B cell (primary cell): Measurements from ENCODE around the gene GJC1. TPM values are rescaled to one million over a fixed set of nuclear protein-coding genes. Genes with fewer than 3 reads are reported as not detected.

Experiments
- ATAC-seq: fragments of 200-7000 bp; cut with Tn5 transposase; one replicate; pipeline ENCODE4 v1.10.0; 2021; ENCODE audit warnings: low read depth, mild to moderate bottlenecking, moderate number of reproducible peaks, moderate library complexity
- CTCF ChIA-PET: fragments of 350-600 bp; sonication (Branson Sonifier 250); formaldehyde crosslinking; loops from one replicate; lab custom pipeline; 2021; ENCODE audit warnings: antibody characterized with exemption, inconsistent platforms; lab: Charles Lee
- POLR2A ChIA-PET: fragments of 350-600 bp; sonication (Branson Sonifier 250); formaldehyde crosslinking; loops from one replicate; lab custom pipeline; 2021; ENCODE audit warnings: antibody characterized with exemption; lab: Charles Lee
- DNase-seq: peaks from one replicate; pipeline ENCODE4 v3.0.0; 2013
- H2AFZ ChIP-seq: 2 replicates; pipeline ENCODE4 v1.6.1; 2012; ENCODE audit warnings: mild to moderate bottlenecking, low read depth, low read length; ENCODE audit not compliant: insufficient read depth, poor library complexity, severe bottlenecking
- H3K27ac ChIP-seq, 2 donors: 1 replicate in 1 of 2; 2 replicates in 1 of 2; pipeline ENCODE4 v1.5.1; 2012 to 2013; ENCODE audit warnings: low read length in 2 of 2, mild to moderate bottlenecking in 2 of 2, moderate library complexity in 1 of 2
- H3K27me3 ChIP-seq, 4 experiments: fragments of 200-600 bp in 1 of 4; sonication (generic) in 1 of 4; replicated peaks in 1 of 4; 1 replicate in 2 of 4; 2 replicates in 2 of 4; pipeline versions ENCODE4 v1.6.1 to v1.7.0; 2013 to 2016; ENCODE audit warnings: low read length in 3 of 4, mild to moderate bottlenecking in 2 of 4, mixed read lengths in 1 of 4, moderate library complexity in 1 of 4; ENCODE audit not compliant: insufficient read depth in 4 of 4, control insufficient read depth in 3 of 4; ENCODE audit errors: control extremely low read depth in 1 of 4
- H3K36me3 ChIP-seq, 2 experiments: replicated peaks in 1 of 2; 1 replicate in 1 of 2; 2 replicates in 1 of 2; pipeline versions ENCODE4 v1.6.1 to v1.7.1; 2013; ENCODE audit warnings: low read length in 1 of 2; ENCODE audit not compliant: insufficient read depth in 2 of 2, control insufficient read depth in 1 of 2; ENCODE audit errors: control extremely low read depth in 1 of 2, extremely low read depth in 1 of 2
- H3K4me1 ChIP-seq, 2 donors: fragments of 200-600 bp in 1 of 2; sonication (generic) in 1 of 2; 1 replicate in 1 of 2; 2 replicates in 1 of 2; pipeline versions ENCODE4 v1.5.1 to v1.6.1; 2013 to 2017; ENCODE audit warnings: low read length in 2 of 2; ENCODE audit not compliant: control insufficient read depth in 2 of 2, insufficient read depth in 2 of 2
- H3K4me2 ChIP-seq: replicated peaks from 2 replicates; pipeline ENCODE3; 2012; ENCODE audit warnings: mild to moderate bottlenecking, low read depth, low read length; ENCODE audit not compliant: poor library complexity, severe bottlenecking
- H3K4me3 ChIP-seq, 5 experiments: fragments of 200-600 bp in 1 of 5; sonication (generic) in 1 of 5; 1 replicate in 3 of 5; 2 replicates in 2 of 5; pipeline versions ENCODE4 v1.5.1 to v1.7.0; 2011 to 2016; ENCODE audit warnings: low read length in 4 of 5, mild to moderate bottlenecking in 4 of 5, low read depth in 2 of 5, control low read depth in 1 of 5, moderate library complexity in 1 of 5; ENCODE audit not compliant: insufficient read depth in 1 of 5; ENCODE audit errors: control extremely low read depth in 1 of 5, extremely low read depth in 1 of 5
- H3K79me2 ChIP-seq: fragments of 200-600 bp; sonication (generic); one replicate; pipeline ENCODE4 v1.6.0; 2016; ENCODE audit warnings: low read length; ENCODE audit not compliant: control insufficient read depth, insufficient read depth
- H3K9ac ChIP-seq: fragments of 200-600 bp; sonication (generic); 2 replicates; pipeline ENCODE4 v1.6.1; 2017; ENCODE audit warnings: mild to moderate bottlenecking, low read length, moderate library complexity
- H3K9me3 ChIP-seq, 3 donors: one replicate each; pipeline versions ENCODE4 v1.6.1 to v1.7.1; 2013; ENCODE audit warnings: low read length in 2 of 3; ENCODE audit not compliant: control insufficient read depth in 2 of 3, insufficient read depth in 1 of 3; ENCODE audit errors: control extremely low read depth in 1 of 3
- H4K20me1 ChIP-seq: 2 replicates; pipeline ENCODE4 v1.6.0; 2012; ENCODE audit warnings: mild to moderate bottlenecking, low read length; ENCODE audit not compliant: insufficient read depth, control insufficient read depth, poor library complexity, severe bottlenecking
- H3K27ac Mint-ChIP-seq: one replicate; pipeline ENCODE4 v1.8.0; 2021; ENCODE audit warnings: mixed read lengths
- H3K27me3 Mint-ChIP-seq: one replicate; pipeline ENCODE4 v1.8.0; 2021; ENCODE audit warnings: mixed read lengths
- H3K4me1 Mint-ChIP-seq: one replicate; pipeline ENCODE4 v1.8.0; 2021; ENCODE audit warnings: mixed read lengths
- H3K4me3 Mint-ChIP-seq: one replicate; pipeline ENCODE4 v1.8.0; 2021; ENCODE audit warnings: mixed read lengths
- H3K9me3 Mint-ChIP-seq: one replicate; pipeline ENCODE4 v1.8.0; 2022; ENCODE audit warnings: mixed read lengths; ENCODE audit not compliant: insufficient read depth
- EZH2 ChIP-seq: IDR thresholded peaks from 2 replicates; pipeline ENCODE4 v1.6.1; 2012; ENCODE audit warnings: borderline replicate concordance, low read depth, mild to moderate bottlenecking, moderate library complexity, low read length; ENCODE audit not compliant: insufficient read depth, poor library complexity, severe bottlenecking
- WGBS: methylation state at CpG from one replicate; pipeline ENCODE4 v1.1.5; 2013; ENCODE audit warnings: missing lambda C conversion rate; ENCODE audit not compliant: insufficient coverage; 5-methylcytosine and 5-hydroxymethylcytosine counted together
- intact Hi-C: fragments of 100-400 bp; cut with micrococcal nuclease; formaldehyde crosslinking; loops from one replicate; pipeline ENCODE4 v1.10.0; 2022
- polyA plus RNA-seq: library from polyadenylated mRNA; depleted of rRNA; stranded (reverse); fragments of >200 nt; gene quantifications from 2 replicates; pipeline ENCODE4 v1.2.3, GENCODE V29; 2012
- total RNA-seq, 2 donors: library from RNA; stranded (reverse); fragments of 120-200 nt in 1 of 2; gene quantifications; 1 replicate in 1 of 2; 2 replicates in 1 of 2; pipeline versions ENCODE4 v1.2.3 to v1.2.4, GENCODE V29; 2013 to 2022
- TF ChIP-seq, protein P1 (sequence below): fragments of 200-600 bp; IDR thresholded peaks from one replicate; pipeline ENCODE4 v1.8.0; 2022; ENCODE audit warnings: antibody characterized with exemption, mild to moderate bottlenecking

The GJC1 gene
- total and polyA plus RNA-seq, 2 donors (not counting 1 experiment from before 2014, with no cell fraction given): not detected

DNA sequence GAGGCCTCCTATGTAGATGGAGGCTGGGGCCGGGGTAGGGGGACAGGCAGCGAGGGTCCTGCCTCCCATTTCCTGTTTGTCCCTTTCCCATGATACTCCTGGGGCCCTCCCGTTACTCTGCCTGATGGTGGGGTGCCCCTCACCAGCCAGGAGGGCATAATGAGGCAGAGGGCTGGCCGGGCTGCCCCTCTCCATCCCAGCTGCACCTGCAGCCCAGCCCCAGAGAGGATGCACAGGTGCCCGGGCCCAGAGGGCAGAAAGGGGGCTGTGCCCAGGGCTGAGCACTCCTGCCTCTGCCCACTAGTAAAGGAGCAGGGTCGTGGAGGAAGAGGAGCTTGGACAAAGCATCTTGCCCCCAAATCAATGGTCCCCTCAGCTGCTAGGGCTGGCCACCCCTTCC is 60.9 kb downstream of the GJC1 start:
- ATAC-seq: no peak
- Mint-ChIP-seq H3K9me3 (no peaks in the 10 kb centered on the region), H3K27ac (no peak overlapping the region), H3K4me3 (no peak overlapping the region), H3K27me3 (peaks cover 7% of the 10 kb centered on the region), H3K4me1 (peaks cover 4% of the 10 kb centered on the region)
- H3K27ac ChIP-seq: no peak overlapping the region
- H3K9me3 ChIP-seq: no peaks in the 10 kb centered on the region
- CTCF ChIA-PET: interaction anchor here (11.1 kb wide), 1 partner anchor 97 kb away, joined by 208 read pairs; no protein-coding TSS in a partner anchor
- H3K79me2 ChIP-seq: no peaks in the 10 kb centered on the region
- H3K27me3 ChIP-seq: peaks cover 0 to 14% (median 0%) of the 10 kb centered on the region in 4 experiments
- H4K20me1 ChIP-seq: no peaks in the 10 kb centered on the region
- POLR2A ChIA-PET: no interaction called here
- TF ChIP-seq EZH2: no peak
- TF ChIP-seq, protein P1, sequence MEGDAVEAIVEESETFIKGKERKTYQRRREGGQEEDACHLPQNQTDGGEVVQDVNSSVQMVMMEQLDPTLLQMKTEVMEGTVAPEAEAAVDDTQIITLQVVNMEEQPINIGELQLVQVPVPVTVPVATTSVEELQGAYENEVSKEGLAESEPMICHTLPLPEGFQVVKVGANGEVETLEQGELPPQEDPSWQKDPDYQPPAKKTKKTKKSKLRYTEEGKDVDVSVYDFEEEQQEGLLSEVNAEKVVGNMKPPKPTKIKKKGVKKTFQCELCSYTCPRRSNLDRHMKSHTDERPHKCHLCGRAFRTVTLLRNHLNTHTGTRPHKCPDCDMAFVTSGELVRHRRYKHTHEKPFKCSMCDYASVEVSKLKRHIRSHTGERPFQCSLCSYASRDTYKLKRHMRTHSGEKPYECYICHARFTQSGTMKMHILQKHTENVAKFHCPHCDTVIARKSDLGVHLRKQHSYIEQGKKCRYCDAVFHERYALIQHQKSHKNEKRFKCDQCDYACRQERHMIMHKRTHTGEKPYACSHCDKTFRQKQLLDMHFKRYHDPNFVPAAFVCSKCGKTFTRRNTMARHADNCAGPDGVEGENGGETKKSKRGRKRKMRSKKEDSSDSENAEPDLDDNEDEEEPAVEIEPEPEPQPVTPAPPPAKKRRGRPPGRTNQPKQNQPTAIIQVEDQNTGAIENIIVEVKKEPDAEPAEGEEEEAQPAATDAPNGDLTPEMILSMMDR: no peak
- no peak overlapping the region for H3K4me2 ChIP-seq
- H3K4me3 ChIP-seq: no peak overlapping the region
- intact Hi-C loops: no loop called here
- no peak for DNase-seq
- H3K4me1 ChIP-seq: peaks cover 0 to 6% of the 10 kb centered on the region in 2 donors
- H3K36me3 ChIP-seq: no peaks in the 10 kb centered on the region
- 77% methylated on average over 5 of the region's 6 CpGs for WGBS
- H3K9ac ChIP-seq: no peak overlapping the region
- no peak overlapping the region for H2AFZ ChIP-seq

DNA sequence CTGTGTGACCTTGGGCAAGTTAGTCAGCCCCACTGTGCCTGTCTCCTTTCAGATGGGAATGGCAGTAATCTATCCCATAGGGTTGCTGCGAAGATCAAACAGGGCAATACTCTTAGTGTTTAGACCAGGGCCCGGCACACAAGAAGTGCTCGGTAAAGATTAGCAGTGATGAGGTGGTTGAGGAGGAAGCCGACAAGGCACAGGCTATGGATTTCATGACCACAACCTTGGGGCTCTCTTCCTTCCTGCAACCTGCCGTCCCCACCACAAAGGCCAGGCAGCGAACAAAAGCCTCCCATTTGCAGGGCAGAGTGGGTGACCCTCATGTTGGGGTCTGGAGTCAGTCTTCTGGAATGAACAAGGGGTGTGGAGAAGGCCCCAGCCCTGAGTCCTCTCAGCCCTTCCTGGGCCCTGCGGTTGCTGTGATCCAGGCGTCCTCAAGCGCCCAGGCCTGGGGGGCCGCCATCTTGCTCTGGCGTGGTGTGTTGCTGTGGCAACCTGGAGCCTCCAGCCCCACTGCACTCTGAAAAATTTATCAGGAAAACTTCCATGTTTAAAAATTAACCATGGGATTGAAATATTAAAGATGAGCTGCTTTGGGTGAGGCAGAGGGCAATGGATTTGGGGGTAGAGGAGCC is 61.5 kb downstream of the GJC1 start:
- H3K79me2 ChIP-seq: no peaks in the 10 kb centered on the region
- H3K27me3 ChIP-seq: peaks cover 0 to 18% (median 0%) of the 10 kb centered on the region in 4 experiments
- H3K4me3 ChIP-seq: no peak overlapping the region
- no peak for DNase-seq
- intact Hi-C loops: no loop called here
- H3K4me2 ChIP-seq: no peak overlapping the region
- no peak overlapping the region for H3K27ac ChIP-seq
- peaks cover 0 to 6% of the 10 kb centered on the region in 2 donors for H3K4me1 ChIP-seq
- no peaks in the 10 kb centered on the region for H3K9me3 ChIP-seq
- Mint-ChIP-seq H3K4me3 (no peak overlapping the region), H3K27ac (no peak overlapping the region), H3K9me3 (no peaks in the 10 kb centered on the region), H3K4me1 (peaks cover 4% of the 10 kb centered on the region), H3K27me3 (peaks cover 6% of the 10 kb centered on the region)
- WGBS: 18% methylated on average over 4 of the region's 11 CpGs
- ChIA-PET CTCF (no interaction called here), POLR2A (no interaction called here)
- no peak overlapping the region for H3K9ac ChIP-seq
- ATAC-seq: no peak
- H2AFZ ChIP-seq: no peak overlapping the region
- H3K36me3 ChIP-seq: no peaks in the 10 kb centered on the region
- TF ChIP-seq, protein P1: no peak
- TF ChIP-seq EZH2: no peak
- H4K20me1 ChIP-seq: no peaks in the 10 kb centered on the region
